ENCODE measurements around the gene MRPS22. TPM values are rescaled to one million over a fixed set of nuclear protein-coding genes. Genes with fewer than 3 reads are reported as not detected.

Gene MRPS22
- total RNA-seq, 1 experiment from 2014 or later, result 95.1 TPM

- H3K27ac ChIP-seq (ENCODE audit: low read depth, low read length), result no peak overlapping the region
- no peaks in the 10 kb centered on the region for H3K27me3 ChIP-seq (ENCODE audit: insufficient read depth, low read length)
- DNase-seq (ENCODE audit: low read depth, low spot score) (no peak), ATAC-seq (no peak)
- BruUV-seq (replicated peaks), result no TSS peak
- peaks cover 5% of the 10 kb centered on the region; the same call in 1 of the 2 replicates for H3K79me2 ChIP-seq (ENCODE audit: insufficient read depth, low read length)
- ChIA-PET RAD21 (ENCODE audit: low non-redundant PET in 1 of 2, low total read pairs in 2 of 2, uncharacterized antibody in 2 of 2, unreplicated experiment in 2 of 2) (no interaction called here), CTCF (no interaction called here), POLR2A (no interaction called here)
- H3K4me3 ChIP-seq (replicated peaks in 1 of 2; ENCODE audit: low read depth in 1 of 2, low read length in 2 of 2), result no peak overlapping the region
- TF ChIP-seq EZH2phosphoT487 (IDR thresholded peaks at IDR 0.05; ENCODE audit: borderline replicate concordance) (no peak), POLR2A (IDR thresholded peaks at IDR 0.05; ENCODE audit: borderline replicate concordance, extremely low read depth, insufficient read depth, insufficient read length) (no peak), RAD21 (IDR thresholded peaks at IDR 0.05; ENCODE audit: low read depth) (no peak), MAX (IDR thresholded peaks at IDR 0.05) (no peak), CBX3 (IDR thresholded peaks at IDR 0.05; ENCODE audit: low read depth) (no peak), ZNF274 (IDR thresholded peaks at IDR 0.05; ENCODE audit: low read depth, low read length) (no peak), EZH2 (IDR thresholded peaks at IDR 0.05) (no peak), CEBPB (IDR thresholded peaks at IDR 0.05; ENCODE audit: low read depth) (no peak), SRF (IDR thresholded peaks at IDR 0.05; ENCODE audit: low read depth) (no peak), SP1 (IDR thresholded peaks at IDR 0.05; ENCODE audit: low read depth) (no peak), REST (IDR thresholded peaks at IDR 0.05; ENCODE audit: low read depth) (no peak), SIN3A (IDR thresholded peaks at IDR 0.05; ENCODE audit: low read depth) (no peak), EGR1 (IDR thresholded peaks at IDR 0.05; ENCODE audit: low read depth) (no peak), TCF7L2 (IDR thresholded peaks at IDR 0.05; ENCODE audit: borderline replicate concordance, extremely low read depth, insufficient read depth, insufficient read length) (no peak), YY1 (IDR thresholded peaks at IDR 0.05; ENCODE audit: extremely low read depth, insufficient replicate concordance, low read depth, low read length) (no peak), ELF1 (IDR thresholded peaks at IDR 0.05; ENCODE audit: borderline replicate concordance, low read depth) (no peak), ATF3 (IDR thresholded peaks at IDR 0.05) (no peak), CTCF (IDR thresholded peaks at IDR 0.05 in 2 of 3, conservative IDR thresholded peaks at IDR 0.05 in 1 of 3; ENCODE audit: borderline replicate concordance in 1 of 3, insufficient read depth in 1 of 3, low read depth in 2 of 3, low read length in 2 of 3) (no peak), POLR2AphosphoS5 (IDR thresholded peaks at IDR 0.05; ENCODE audit: low read depth, low read length) (no peak)
- TF ChIP-seq, protein P1, sequence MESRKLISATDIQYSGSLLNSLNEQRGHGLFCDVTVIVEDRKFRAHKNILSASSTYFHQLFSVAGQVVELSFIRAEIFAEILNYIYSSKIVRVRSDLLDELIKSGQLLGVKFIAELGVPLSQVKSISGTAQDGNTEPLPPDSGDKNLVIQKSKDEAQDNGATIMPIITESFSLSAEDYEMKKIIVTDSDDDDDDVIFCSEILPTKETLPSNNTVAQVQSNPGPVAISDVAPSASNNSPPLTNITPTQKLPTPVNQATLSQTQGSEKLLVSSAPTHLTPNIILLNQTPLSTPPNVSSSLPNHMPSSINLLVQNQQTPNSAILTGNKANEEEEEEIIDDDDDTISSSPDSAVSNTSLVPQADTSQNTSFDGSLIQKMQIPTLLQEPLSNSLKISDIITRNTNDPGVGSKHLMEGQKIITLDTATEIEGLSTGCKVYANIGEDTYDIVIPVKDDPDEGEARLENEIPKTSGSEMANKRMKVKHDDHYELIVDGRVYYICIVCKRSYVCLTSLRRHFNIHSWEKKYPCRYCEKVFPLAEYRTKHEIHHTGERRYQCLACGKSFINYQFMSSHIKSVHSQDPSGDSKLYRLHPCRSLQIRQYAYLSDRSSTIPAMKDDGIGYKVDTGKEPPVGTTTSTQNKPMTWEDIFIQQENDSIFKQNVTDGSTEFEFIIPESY (IDR thresholded peaks at IDR 0.05; ENCODE audit: extremely low read depth, insufficient replicate concordance, low read length), result no peak
- intact Hi-C loops (cut with micrococcal nuclease), result no loop called here
- no peak overlapping the region for H2AFZ ChIP-seq (ENCODE audit: low read depth, low read length, poor library complexity, severe bottlenecking)
- no peak overlapping the region for H3K4me2 ChIP-seq (ENCODE audit: low read length)
- no peaks in the 10 kb centered on the region for H3K4me1 ChIP-seq (ENCODE audit: control insufficient read depth in 1 of 2, insufficient read depth in 2 of 2, low read length in 2 of 2)
- H3K9me3 ChIP-seq (ENCODE audit: control insufficient read depth in 1 of 2, insufficient read depth in 1 of 2, low read depth in 1 of 2, low read length in 2 of 2), result no peaks in the 10 kb centered on the region
- H3K9ac ChIP-seq (ENCODE audit: low read length), result no peak overlapping the region
- H4K20me1 ChIP-seq (ENCODE audit: insufficient read depth), result no peaks in the 10 kb centered on the region; the same call in 1 of the 2 replicates
- H3K9me2 ChIP-seq (ENCODE audit: insufficient read depth), result no peaks in the 10 kb centered on the region
- H3K36me3 ChIP-seq (ENCODE audit: control insufficient read depth in 1 of 2, insufficient read depth in 2 of 2, low read length in 2 of 2), result peaks cover 52 to 64% of the 10 kb centered on the region in 2 experiments
These were observed 14.1 kb downstream of the MRPS22 start for GRCh38 chr3:139357899-139358298.

All from HCT116 (cell line).